Colonic mucosa (tissue), 4 donors: ENCODE data around the gene CABCOCO1. TPM values are rescaled to one million over a fixed set of nuclear protein-coding genes. Genes with fewer than 3 reads are reported as not detected.

Experiments
- DNase-seq: peaks from one replicate; pipeline ENCODE4 v3.0.0-alpha.2; 2020
- H3K27ac ChIP-seq: fragments of 200-600 bp; one replicate; pipeline ENCODE4 v1.8.0; 2021
- H3K27me3 ChIP-seq: fragments of 200-600 bp; one replicate; pipeline ENCODE4 v1.8.0; 2021
- H3K36me3 ChIP-seq: fragments of 200-600 bp; one replicate; pipeline ENCODE4 v1.8.0; 2021
- H3K4me1 ChIP-seq: fragments of 200-600 bp; one replicate; pipeline ENCODE4 v1.8.0; 2021; ENCODE audit warnings: mild to moderate bottlenecking
- H3K4me3 ChIP-seq: fragments of 200-600 bp; one replicate; pipeline ENCODE4 v1.8.0; 2021
- H3K9ac ChIP-seq, 2 donors: one replicate each; pipeline ENCODE4 v1.7.0; 2013; ENCODE audit warnings: control low read depth in 2 of 2, low read depth in 2 of 2, low read length in 2 of 2
- H3K9me3 ChIP-seq: fragments of 200-600 bp; one replicate; pipeline ENCODE4 v1.8.0; 2021
- CTCF ChIP-seq: fragments of 200-600 bp; IDR thresholded peaks from one replicate; pipeline ENCODE4 v1.8.0; 2022; ENCODE audit warnings: antibody characterized with exemption, mild to moderate bottlenecking
- intact Hi-C: fragments of 100-400 bp; cut with DNase I; formaldehyde crosslinking; loops from one replicate; pipeline ENCODE4 v1.14.1; 2022
- total RNA-seq, 2 donors: library from RNA; stranded (reverse); fragmentation: NEBNext Ultra II Directional in 1 of 2; extraction: Animal tissue kit (Norgen Biotek cat#: 25700) in 1 of 2; gene quantifications; one replicate each; pipeline ENCODE4 v1.2.1, GENCODE V29; 2021
- donor health status: healthy.
- donor health status: DM: no; HTN: no; CAD: no.
- donor health status: DM: no; HTN: no; CAD: no.

Gene CABCOCO1
- total RNA-seq, 2 donors from 2014 or later = not detected

DNA sequence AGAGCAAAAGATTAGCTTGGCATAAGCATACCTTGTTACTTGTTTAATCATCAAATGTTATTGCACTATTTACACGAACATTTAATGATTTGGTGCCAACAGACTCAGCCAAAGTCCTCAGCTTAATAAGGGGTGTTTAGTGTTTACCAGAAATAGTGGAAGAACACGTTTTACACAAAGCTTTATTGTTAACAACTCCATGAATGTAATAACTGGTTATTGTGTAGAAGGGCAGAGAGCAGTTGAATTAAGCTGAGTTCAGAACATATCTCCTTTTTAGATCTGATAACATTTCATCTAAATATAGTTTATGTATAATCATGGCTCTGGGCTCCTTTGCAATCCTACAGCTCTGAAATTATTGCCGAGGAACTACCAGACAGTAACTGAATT is 99.1 kb downstream of the CABCOCO1 start:
- no peak for DNase-seq
- Histone ChIP-seq H3K27me3 (no peaks in the 10 kb centered on the region), H3K9ac (no peak overlapping the region), H3K9me3 (no peaks in the 10 kb centered on the region), H3K27ac (peak overlapping the region; percentile 60), H3K4me3 (no peak overlapping the region), H3K4me1 (no peaks in the 10 kb centered on the region), H3K36me3 (no peaks in the 10 kb centered on the region)
- intact Hi-C loops = no loop called here
- no peak for TF ChIP-seq CTCF

DNA sequence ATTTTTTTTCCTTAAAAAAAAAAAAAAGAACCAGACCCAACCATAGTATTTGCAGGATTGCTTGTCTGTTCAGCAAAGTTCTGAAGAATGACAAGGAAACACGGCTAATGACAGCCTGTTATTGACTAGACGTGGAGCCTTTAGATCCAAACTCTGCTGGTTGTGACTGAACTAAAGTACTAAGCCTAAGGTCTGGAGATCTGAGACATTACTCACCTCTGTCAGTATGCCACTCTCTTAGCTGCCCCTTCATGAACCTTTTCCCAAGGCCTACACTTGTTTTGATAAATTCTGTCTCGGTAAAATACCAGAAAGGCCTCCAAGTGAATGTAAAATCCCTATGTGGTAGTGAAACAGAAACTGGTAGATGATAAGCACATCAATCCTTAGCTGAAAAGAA is 101.0 kb downstream of the CABCOCO1 start:
- H3K4me1 ChIP-seq = no peaks in the 10 kb centered on the region
- intact Hi-C loops = no loop called here
- no peaks in the 10 kb centered on the region for H3K9me3 ChIP-seq
- TF ChIP-seq CTCF = no peak
- no peak overlapping the region for H3K27ac ChIP-seq
- DNase-seq = no peak
- H3K27me3 ChIP-seq = no peaks in the 10 kb centered on the region
- no peak overlapping the region for H3K4me3 ChIP-seq
- no peak overlapping the region for H3K9ac ChIP-seq
- H3K36me3 ChIP-seq = no peaks in the 10 kb centered on the region

DNA sequence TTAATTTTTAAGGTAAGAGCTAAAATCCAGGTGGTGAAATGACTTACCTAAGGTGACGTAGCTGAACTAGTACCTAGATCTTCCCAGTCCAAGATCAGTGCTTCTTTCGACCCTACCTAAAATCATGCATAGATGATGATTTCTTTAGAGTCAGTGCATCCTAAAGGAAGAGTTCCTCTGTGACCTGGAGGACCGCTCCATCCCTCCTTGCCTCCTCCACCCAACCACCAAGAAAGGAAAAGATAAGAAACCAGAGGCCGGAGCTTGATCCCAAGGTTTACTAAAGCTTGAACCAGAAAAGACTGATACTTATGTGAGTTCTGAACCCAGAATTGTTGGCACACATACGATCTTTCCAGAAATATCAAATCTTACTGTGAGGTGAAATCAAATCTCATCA is 101.8 kb downstream of the CABCOCO1 start:
- no peak overlapping the region for H3K27ac ChIP-seq

DNA sequence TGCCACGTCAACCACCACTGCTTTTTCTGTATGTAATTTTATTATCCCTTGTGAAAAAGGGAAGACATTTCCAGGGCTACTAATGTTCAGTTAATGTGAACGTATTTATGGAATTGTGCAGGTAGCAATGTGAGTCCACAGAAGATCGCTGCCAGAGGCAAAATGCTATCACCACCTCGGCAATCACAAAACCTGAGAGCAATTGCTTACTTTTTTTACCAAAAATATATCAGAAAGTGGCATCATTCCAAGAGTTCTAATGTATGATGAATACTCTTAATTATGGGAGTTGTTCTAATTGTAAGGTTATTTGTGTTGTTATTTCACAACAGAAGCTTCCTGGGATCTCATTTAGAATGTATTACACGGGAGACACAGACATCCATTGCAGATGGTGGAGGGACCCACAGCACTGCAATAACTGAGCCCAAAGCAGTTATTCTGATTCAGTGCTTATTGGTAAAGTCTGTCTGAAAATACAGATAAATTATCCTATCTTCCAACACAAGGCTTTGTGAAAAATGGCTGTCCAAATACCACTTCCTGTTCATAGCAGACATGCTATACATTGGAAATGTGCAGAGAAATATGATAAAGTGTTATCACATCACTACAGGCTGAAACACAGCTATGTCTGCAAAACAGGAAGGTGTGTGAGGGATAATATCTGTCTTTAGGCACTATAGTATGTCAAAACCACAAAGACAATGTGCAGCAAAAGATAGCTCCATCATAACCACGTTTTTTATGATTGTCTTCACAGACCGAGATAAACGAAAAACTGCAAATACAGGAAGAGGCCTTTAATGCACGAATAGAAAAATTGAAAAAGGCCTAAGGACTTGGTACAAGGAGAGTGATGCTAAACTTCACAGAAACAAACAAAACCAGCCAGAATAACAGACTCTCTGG is 102.7 kb downstream of the CABCOCO1 start:
- Histone ChIP-seq H3K27ac (no peak overlapping the region), H3K36me3 (no peaks in the 10 kb centered on the region), H3K9me3 (no peaks in the 10 kb centered on the region), H3K4me3 (no peak overlapping the region), H3K27me3 (no peaks in the 10 kb centered on the region), H3K4me1 (no peaks in the 10 kb centered on the region), H3K9ac (no peak overlapping the region)
- TF ChIP-seq CTCF = no peak
- intact Hi-C loops = no loop called here
- no peak for DNase-seq

More for the DNA sequence above, 101.8 kb downstream of the CABCOCO1 start:
- H3K9ac ChIP-seq = no peak overlapping the region
- H3K4me1 ChIP-seq = no peaks in the 10 kb centered on the region
- TF ChIP-seq CTCF = no peak
- H3K36me3 ChIP-seq = no peaks in the 10 kb centered on the region
- intact Hi-C loops = no loop called here
- no peak for DNase-seq
- H3K27me3 ChIP-seq = no peaks in the 10 kb centered on the region
- no peaks in the 10 kb centered on the region for H3K9me3 ChIP-seq
- no peak overlapping the region for H3K4me3 ChIP-seq

- TF ChIP-seq CTCF = no peak
- intact Hi-C loops = no loop called here
- Histone ChIP-seq H3K27ac (no peak overlapping the region), H3K4me3 (no peak overlapping the region), H3K9me3 (no peaks in the 10 kb centered on the region), H3K36me3 (no peaks in the 10 kb centered on the region), H3K9ac (no peak overlapping the region), H3K4me1 (no peaks in the 10 kb centered on the region), H3K27me3 (no peaks in the 10 kb centered on the region)
- no peak for DNase-seq
Measured at GRCh38 chr10:61766927-61767326, 104.2 kb downstream of the CABCOCO1 start.
